Astrocyte of the spinal cord (primary cell): ENCODE results near the gene GNAO1.

Experiments used
- DNase-seq: peaks from one replicate; pipeline ENCODE4 v3.0.0; 2011; ENCODE audit warnings: low read depth, low spot score
- H3K4me3 ChIP-seq: 2 replicates; pipeline ENCODE4 v1.5.1; 2011; ENCODE audit warnings: low read depth, mild to moderate bottlenecking, low read length, moderate library complexity
- in situ Hi-C: cut with HindIII; loops from 2 replicates; pipeline ENCODE4 v1.10.0; 2017; ENCODE audit warnings: low sequenced_read_pairs
- TF ChIP-seq, protein P1 (sequence below): IDR thresholded peaks from 2 replicates; pipeline ENCODE4 v1.5.1; 2012; ENCODE audit warnings: low read depth, mild to moderate bottlenecking, low read length, inconsistent platforms

The GNAO1 gene

GRCh38 chr16:56244612-56245011 lies 53.3 kb downstream of the GNAO1 start:
- TF ChIP-seq, protein P1, sequence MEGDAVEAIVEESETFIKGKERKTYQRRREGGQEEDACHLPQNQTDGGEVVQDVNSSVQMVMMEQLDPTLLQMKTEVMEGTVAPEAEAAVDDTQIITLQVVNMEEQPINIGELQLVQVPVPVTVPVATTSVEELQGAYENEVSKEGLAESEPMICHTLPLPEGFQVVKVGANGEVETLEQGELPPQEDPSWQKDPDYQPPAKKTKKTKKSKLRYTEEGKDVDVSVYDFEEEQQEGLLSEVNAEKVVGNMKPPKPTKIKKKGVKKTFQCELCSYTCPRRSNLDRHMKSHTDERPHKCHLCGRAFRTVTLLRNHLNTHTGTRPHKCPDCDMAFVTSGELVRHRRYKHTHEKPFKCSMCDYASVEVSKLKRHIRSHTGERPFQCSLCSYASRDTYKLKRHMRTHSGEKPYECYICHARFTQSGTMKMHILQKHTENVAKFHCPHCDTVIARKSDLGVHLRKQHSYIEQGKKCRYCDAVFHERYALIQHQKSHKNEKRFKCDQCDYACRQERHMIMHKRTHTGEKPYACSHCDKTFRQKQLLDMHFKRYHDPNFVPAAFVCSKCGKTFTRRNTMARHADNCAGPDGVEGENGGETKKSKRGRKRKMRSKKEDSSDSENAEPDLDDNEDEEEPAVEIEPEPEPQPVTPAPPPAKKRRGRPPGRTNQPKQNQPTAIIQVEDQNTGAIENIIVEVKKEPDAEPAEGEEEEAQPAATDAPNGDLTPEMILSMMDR, result no peak
- DNase-seq, result no peak
- H3K4me3 ChIP-seq, result no peak overlapping the region
- in situ Hi-C loops, result no loop called here

DNA sequence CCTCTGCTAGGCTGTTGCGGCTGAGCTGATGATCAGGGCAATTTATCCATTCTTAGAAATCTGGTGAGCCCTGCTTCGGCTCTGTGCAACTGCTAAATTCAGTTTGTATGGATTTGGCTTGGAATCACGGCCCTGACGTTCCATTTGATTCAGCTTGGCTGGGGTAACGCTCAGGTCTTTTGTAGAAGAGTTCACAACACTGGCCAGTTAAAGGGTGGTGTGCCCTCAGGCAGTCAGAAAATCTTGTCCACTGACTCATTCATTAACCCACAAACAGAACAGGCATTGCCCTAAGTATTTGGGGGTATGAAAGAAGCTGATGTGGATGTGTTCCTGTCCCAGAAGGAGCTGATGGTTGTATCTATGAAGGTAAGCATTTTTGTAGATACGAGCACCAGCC lies 53.9 kb downstream of the GNAO1 start:
- DNase-seq, result no peak
- TF ChIP-seq, protein P1, result no peak
- H3K4me3 ChIP-seq, result no peak overlapping the region
- in situ Hi-C loops, result no loop called here

DNA sequence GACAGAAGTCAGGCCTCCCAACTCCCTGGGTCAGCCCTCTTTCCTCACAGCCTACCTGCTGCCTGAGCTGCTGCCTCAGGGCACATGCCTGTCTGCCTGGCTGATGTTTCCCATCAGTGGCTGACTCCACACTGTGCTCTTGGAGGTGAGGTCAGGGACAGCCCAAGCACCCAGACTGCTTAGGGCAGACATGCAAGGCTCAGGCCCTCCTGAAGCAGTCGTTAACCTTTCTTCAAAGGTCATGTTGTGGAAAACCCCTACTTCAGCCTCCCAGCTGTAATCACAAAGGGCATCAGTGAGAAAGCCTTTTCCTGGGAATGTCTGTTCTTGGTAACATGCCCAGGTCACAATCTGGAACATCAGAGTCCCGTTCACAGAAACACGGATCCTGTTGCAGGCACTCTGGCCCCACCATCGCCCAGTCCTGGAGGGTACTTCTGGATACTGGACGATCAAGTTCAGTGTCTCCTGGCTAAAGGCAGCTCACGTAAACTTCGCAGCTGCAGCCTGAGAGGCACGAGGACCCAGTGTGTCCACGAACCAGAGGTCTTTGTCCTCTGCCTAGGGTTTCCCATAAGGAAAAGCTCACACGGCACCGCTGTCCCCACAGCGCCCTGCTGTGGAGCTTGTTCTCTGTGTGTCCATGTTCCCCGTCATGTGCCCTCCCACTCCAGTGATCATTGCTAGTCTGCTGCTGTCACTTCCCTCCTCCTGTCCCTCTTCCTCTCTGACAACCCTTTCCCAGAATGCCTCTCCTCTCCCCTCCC lies 54.9 kb downstream of the GNAO1 start:
- in situ Hi-C loops, result no loop called here
- no peak overlapping the region for H3K4me3 ChIP-seq
- no peak for DNase-seq
- TF ChIP-seq, protein P1, result no peak

- no peak overlapping the region for H3K4me3 ChIP-seq
- no peak for DNase-seq
- TF ChIP-seq, protein P1, result no peak
- in situ Hi-C loops, result no loop called here
These were observed 55.7 kb downstream of the GNAO1 start for GRCh38 chr16:56247018-56247417.

- TF ChIP-seq, protein P1, result no peak
- in situ Hi-C loops, result no loop called here
- H3K4me3 ChIP-seq, result no peak overlapping the region
- DNase-seq, result no peak
These were observed 56.5 kb downstream of the GNAO1 start for GRCh38 chr16:56247808-56248207.

GRCh38 chr16:56252835-56253234 lies 61.5 kb downstream of the GNAO1 start:
- TF ChIP-seq, protein P1, result no peak
- no peak overlapping the region for H3K4me3 ChIP-seq
- in situ Hi-C loops, result no loop called here
- DNase-seq, result no peak
